Peyer's patch (tissue), 4 donors: Measurements from ENCODE around the gene SPINK1.

ENCODE experiments used
- CTCF ChIP-seq, 6 experiments: fragments of 450-650 bp in 4 of 6; fragments of 200-600 bp in 2 of 6; sonication (generic) in 1 of 6; IDR thresholded peaks; one replicate each; pipeline ENCODE4 v1.5.1; 2017 to 2019; ENCODE audit warnings: antibody characterized with exemption in 6 of 6, mild to moderate bottlenecking in 3 of 6, moderate library complexity in 1 of 6
- POLR2A ChIP-seq, 2 donors: fragments of 450-650 bp; IDR thresholded peaks; one replicate each; pipeline ENCODE4 v1.5.1; 2017; ENCODE audit warnings: antibody characterized with exemption in 2 of 2, mild to moderate bottlenecking in 2 of 2, moderate library complexity in 2 of 2

GRCh38 chr5:147818290-147818689, 13.2 kb downstream of the SPINK1 start:
- TF ChIP-seq POLR2A (IDR thresholded peaks at IDR 0.05) (no peak), CTCF (IDR thresholded peaks at IDR 0.05) (no peak)
